ENCODE results near the gene GPANK1. TPM values are rescaled to one million over a fixed set of nuclear protein-coding genes. Genes with fewer than 3 reads are reported as not detected.

Gene GPANK1
- 10.8 to 12.2 TPM (median 11.7 TPM) in 5 replicates for total RNA-seq (2022; extraction: Qiagen RNA extraction)

GRCh38 chr6:31664790-31665500 lies at the start of gene GPANK1:
Gene GPANK1 (minus strand): TSS chr6:31664997. CDS start chr6:31664478, 519 bp downstream.

GRCh38 chr6:31706599-31706998 lies 41.8 kb upstream of the GPANK1 start, which contains the start of gene LY6G6F:
Gene LY6G6F (plus strand): TSS chr6:31706866. CDS start chr6:31706907, 41 bp downstream.

DNA sequence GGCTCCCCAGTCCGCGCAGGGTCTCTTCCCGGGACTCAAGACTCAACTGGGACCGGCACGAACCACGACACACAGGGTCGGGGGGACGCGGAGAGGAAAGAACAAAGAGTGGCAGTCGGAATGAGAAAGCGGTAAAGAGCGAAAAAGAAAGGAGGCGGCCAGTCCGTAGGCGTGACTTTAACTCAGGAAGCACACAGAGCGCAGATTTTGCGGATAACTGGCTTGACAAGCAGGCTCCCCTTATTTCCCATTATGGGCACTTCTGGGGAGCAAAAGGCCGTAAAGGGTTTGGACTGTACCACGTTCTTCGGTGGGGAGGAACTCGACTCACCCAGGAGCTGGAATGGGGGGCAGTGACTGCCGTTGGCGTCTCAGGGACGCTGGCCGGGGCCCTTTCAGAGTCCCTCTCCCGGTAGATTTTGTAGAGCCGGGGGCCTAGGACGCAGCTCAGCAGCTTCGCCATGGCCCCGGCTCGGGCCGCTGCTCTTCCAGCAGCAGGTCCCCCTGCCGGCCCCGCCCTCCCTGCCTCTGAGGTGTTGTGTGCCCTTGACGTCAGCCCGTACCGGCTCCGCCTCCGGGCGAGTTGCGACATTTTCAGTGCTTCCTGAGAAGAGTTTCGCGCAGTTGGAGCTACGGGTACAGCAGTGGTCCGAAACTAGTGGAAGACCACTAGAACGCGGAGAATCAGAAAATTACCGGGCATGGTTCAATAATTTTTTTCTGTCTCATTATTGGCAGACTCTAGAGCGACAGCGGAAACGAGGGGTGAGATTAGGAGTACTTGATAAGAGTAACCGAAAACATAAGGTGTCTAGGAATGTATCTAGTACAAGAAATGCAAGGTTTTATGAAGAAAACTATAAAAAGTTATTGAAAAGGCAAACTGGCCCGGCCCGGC lies 38.3 kb upstream of the GPANK1 start, which contains the start of gene ABHD16A:
Gene ABHD16A, minus strand, starts transcription at position 506 of the 898 bp plus-strand sequence. Its CDS starts 43 bp downstream, at position 463.

GRCh38 chr6:31680226-31681134 lies 15.7 kb upstream of the GPANK1 start, which contains the start of gene LY6G5C:
Gene LY6G5C (minus strand): TSS chr6:31681067. CDS start chr6:31680373, 694 bp downstream.

GRCh38 chr6:31669676-31670075 lies 4.9 kb upstream of the GPANK1 start, which contains the start of gene LY6G5B:
Gene LY6G5B (plus strand): TSS chr6:31669976. CDS start chr6:31670951, 975 bp downstream.

GRCh38 chr6:31665501-31666336 lies 922 bp upstream of the GPANK1 start, which contains the start of gene CSNK2B:
Gene CSNK2B (plus strand): TSS chr6:31666080. CDS start chr6:31666832, 752 bp downstream.

GRCh38 chr6:31660381-31661261 lies 4.2 kb downstream of the GPANK1 start, which contains the start of gene C6orf47:
Gene C6orf47 (minus strand): TSS chr6:31660778. CDS start chr6:31659947, 831 bp downstream.

DNA sequence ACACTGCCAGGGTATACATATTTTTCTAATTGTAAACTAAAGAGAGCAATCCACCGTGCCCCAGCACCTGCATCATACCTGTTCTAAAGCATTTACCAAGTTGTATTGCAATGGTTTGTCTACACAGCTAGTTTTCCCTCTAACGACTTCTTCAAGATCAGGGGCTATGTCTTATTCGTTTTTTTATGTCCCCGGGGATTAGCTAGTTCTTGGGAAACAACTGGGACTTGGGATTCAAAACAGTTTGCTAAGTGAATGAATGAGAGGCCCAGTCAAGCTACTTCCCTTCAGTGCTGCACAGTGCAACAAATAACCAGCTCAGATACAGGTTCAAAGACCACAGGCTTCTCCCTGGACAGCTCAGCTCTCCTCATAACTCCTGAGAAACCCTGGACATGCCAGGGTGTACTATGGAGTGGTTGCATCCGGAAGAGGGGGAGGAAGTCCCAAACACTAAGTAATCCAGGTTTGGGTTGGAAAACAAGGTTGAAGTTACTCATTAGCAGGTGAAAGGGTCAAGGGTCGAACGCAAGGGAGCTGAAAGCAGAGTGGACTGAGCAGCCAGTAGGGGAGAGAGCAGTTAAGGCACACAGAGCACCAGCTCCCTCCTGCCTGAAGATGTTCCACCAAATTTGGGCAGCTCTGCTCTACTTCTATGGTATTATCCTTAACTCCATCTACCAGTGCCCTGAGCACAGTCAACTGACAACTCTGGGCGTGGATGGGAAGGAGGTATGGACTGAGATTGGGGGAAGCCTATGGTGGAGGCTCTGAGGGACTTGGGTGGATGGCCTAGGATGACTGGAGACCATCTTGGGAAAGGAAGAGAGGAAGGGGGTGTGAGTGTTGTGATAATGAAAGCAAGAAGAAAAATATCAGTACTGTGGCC lies 9.2 kb downstream of the GPANK1 start, which contains the start of gene APOM:
Gene APOM, plus strand, starts transcription at position 546 of the 889 bp plus-strand sequence. Its CDS starts 73 bp downstream, at position 619.

GRCh38 chr6:31620586-31621319 lies 44.0 kb downstream of the GPANK1 start, which contains the start of gene PRRC2A:
Gene PRRC2A (plus strand): TSS chr6:31620715. CDS start chr6:31622790, 2,075 bp downstream.

DNA sequence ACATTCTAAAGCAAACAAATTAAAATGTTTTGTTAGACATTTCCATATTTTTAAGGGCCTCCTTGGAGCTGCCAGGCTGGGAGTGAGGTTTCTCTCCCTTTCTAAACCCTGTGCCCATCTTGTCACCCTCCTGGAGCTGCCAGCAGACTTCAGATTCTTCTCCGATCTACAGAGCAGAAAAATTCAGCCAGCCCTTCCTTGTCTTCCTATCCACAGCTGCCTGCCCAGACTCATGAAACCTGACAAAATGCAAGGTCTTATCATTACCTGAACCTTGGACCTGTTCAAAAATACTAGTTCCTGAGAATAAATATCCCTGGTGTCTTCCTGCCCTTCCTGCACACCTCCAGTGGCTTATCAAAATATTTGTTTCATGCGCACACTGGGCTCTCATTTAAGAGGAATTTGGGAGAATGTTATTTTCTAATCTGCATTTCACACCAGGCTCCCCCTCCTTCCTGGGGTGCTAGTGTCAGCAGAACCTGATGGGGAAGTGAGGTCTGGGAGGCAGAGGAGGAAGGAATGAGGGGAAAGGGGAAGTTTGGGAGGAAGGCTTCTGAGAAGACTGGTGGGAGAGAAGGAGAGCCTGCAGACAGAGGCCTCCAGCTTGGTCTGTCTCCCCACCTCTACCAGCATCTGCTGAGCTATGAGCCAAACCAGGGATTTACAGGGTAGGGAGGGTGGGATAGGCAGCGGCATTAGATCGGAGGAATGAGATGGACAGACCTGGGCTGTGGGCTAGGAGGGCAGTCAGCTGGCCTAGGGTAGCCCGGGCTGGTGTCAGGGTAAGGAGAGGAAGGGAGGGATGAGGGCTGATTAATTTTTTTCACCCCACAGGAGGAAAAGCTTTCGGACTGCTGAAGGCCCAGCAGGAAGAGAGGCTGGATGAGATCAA lies 49.9 kb downstream of the GPANK1 start, which contains the start of gene AIF1:
Gene AIF1, plus strand, starts transcription at position 551 of the 895 bp plus-strand sequence. Its CDS starts 96 bp downstream, at position 647.

Other genes starting within 250 kb of the GPANK1 start
- gene MICB, start 166.9 kb downstream of the GPANK1 start, total RNA-seq (2022; extraction: Qiagen RNA extraction): 7.0 to 9.3 TPM (median 7.4 TPM) in 5 replicates
- not detected in 5 replicates for gene MCCD1, start 136.0 kb downstream of the GPANK1 start, total RNA-seq (2022; extraction: Qiagen RNA extraction)
- gene DDX39B, start 123.0 kb downstream of the GPANK1 start, total RNA-seq (2022; extraction: Qiagen RNA extraction): 321 to 413 TPM (median 373 TPM) in 5 replicates
- 0.54 to 1.1 TPM (median 0.67 TPM) in 5 replicates for gene ATP6V1G2, start 118.4 kb downstream of the GPANK1 start, total RNA-seq (2022; extraction: Qiagen RNA extraction)
- 9.2 to 12.4 TPM (median 11.8 TPM) in 5 replicates for gene NFKBIL1, start 117.4 kb downstream of the GPANK1 start, total RNA-seq (2022; extraction: Qiagen RNA extraction)
- 0.11 to 0.23 TPM in 2 of 5 replicates, not detected in the others for gene LTA, start 92.7 kb downstream of the GPANK1 start, total RNA-seq (2022; extraction: Qiagen RNA extraction)
- gene TNF, start 89.4 kb downstream of the GPANK1 start, total RNA-seq (2022; extraction: Qiagen RNA extraction): 0.06 to 0.36 TPM (median 0.09 TPM) in 4 of 5 replicates, not detected in the other
- gene LTB, start 82.6 kb downstream of the GPANK1 start, total RNA-seq (2022; extraction: Qiagen RNA extraction): 0.22 to 0.38 TPM (median 0.33 TPM) in 5 replicates
- 0.46 to 0.73 TPM in 2 of 5 replicates, not detected in the others for gene LST1, start 78.7 kb downstream of the GPANK1 start, total RNA-seq (2022; extraction: Qiagen RNA extraction)
- gene NCR3, start 72.0 kb downstream of the GPANK1 start, total RNA-seq (2022; extraction: Qiagen RNA extraction): not detected in 5 replicates
- gene AIF1, start 49.8 kb downstream of the GPANK1 start, total RNA-seq (2022; extraction: Qiagen RNA extraction): not detected in 5 replicates
- gene PRRC2A, start 44.3 kb downstream of the GPANK1 start, total RNA-seq (2022; extraction: Qiagen RNA extraction): 69.6 to 93.6 TPM (median 87.5 TPM) in 5 replicates
- 114 to 156 TPM (median 146 TPM) in 5 replicates for gene BAG6, start 12.3 kb downstream of the GPANK1 start, total RNA-seq (2022; extraction: Qiagen RNA extraction)
- gene APOM, start 9.1 kb downstream of the GPANK1 start, total RNA-seq (2022; extraction: Qiagen RNA extraction): 2.9 to 4.1 TPM (median 3.0 TPM) in 5 replicates
- 10.3 to 13.2 TPM (median 12.6 TPM) in 5 replicates for gene C6orf47, start 4.2 kb downstream of the GPANK1 start, total RNA-seq (2022; extraction: Qiagen RNA extraction)
- 165 to 184 TPM (median 170 TPM) in 5 replicates for gene CSNK2B, start 1.1 kb upstream of the GPANK1 start, total RNA-seq (2022; extraction: Qiagen RNA extraction)
- 3.8 to 5.0 TPM (median 4.3 TPM) in 5 replicates for gene LY6G5B, start 5.0 kb upstream of the GPANK1 start, total RNA-seq (2022; extraction: Qiagen RNA extraction)
- gene LY6G5C, start 16.1 kb upstream of the GPANK1 start, total RNA-seq (2022; extraction: Qiagen RNA extraction): 1.1 to 2.0 TPM (median 1.6 TPM) in 5 replicates
- 16.5 to 20.4 TPM (median 19.3 TPM) in 5 replicates for gene ABHD16A, start 38.3 kb upstream of the GPANK1 start, total RNA-seq (2022; extraction: Qiagen RNA extraction)
- gene LY6G6F, start 41.9 kb upstream of the GPANK1 start, total RNA-seq (2022; extraction: Qiagen RNA extraction): not detected in 5 replicates
- not detected in 5 replicates for gene LY6G6D, start 50.4 kb upstream of the GPANK1 start, total RNA-seq (2022; extraction: Qiagen RNA extraction)
- gene LY6G6C, start 56.7 kb upstream of the GPANK1 start, total RNA-seq (2022; extraction: Qiagen RNA extraction): 0.09 to 0.12 TPM (median 0.10 TPM) in 3 of 5 replicates, not detected in the others
- gene MPIG6B, start 58.4 kb upstream of the GPANK1 start, total RNA-seq (2022; extraction: Qiagen RNA extraction): not detected in 5 replicates
- 28.8 to 35.0 TPM (median 32.1 TPM) in 5 replicates for gene DDAH2, start 64.3 kb upstream of the GPANK1 start, total RNA-seq (2022; extraction: Qiagen RNA extraction)
- 497 to 519 TPM (median 513 TPM) in 5 replicates for gene CLIC1, start 71.5 kb upstream of the GPANK1 start, total RNA-seq (2022; extraction: Qiagen RNA extraction)
- 11.5 to 15.5 TPM (median 14.0 TPM) in 5 replicates for gene MSH5, start 75.0 kb upstream of the GPANK1 start, total RNA-seq (2022; extraction: Qiagen RNA extraction)
- 2.7 to 4.9 TPM (median 4.1 TPM) in 5 replicates for gene SAPCD1, start 97.7 kb upstream of the GPANK1 start, total RNA-seq (2022; extraction: Qiagen RNA extraction)
- gene VWA7, start 112.3 kb upstream of the GPANK1 start, total RNA-seq (2022; extraction: Qiagen RNA extraction): 1.5 to 2.0 TPM (median 1.8 TPM) in 5 replicates
- 47.0 to 60.8 TPM (median 59.2 TPM) in 5 replicates for gene VARS1, start 130.8 kb upstream of the GPANK1 start, total RNA-seq (2022; extraction: Qiagen RNA extraction)
- 48.5 to 67.7 TPM (median 60.4 TPM) in 5 replicates for gene LSM2, start 142.0 kb upstream of the GPANK1 start, total RNA-seq (2022; extraction: Qiagen RNA extraction)
- 1.5 to 2.2 TPM (median 1.8 TPM) in 5 replicates for gene HSPA1L, start 150.3 kb upstream of the GPANK1 start, total RNA-seq (2022; extraction: Qiagen RNA extraction)
- gene HSPA1A, start 150.5 kb upstream of the GPANK1 start, total RNA-seq (2022; extraction: Qiagen RNA extraction): 250 to 374 TPM (median 304 TPM) in 5 replicates
- 191 to 290 TPM (median 231 TPM) in 5 replicates for gene HSPA1B, start 162.7 kb upstream of the GPANK1 start, total RNA-seq (2022; extraction: Qiagen RNA extraction)
- 23.0 to 37.8 TPM (median 29.3 TPM) in 5 replicates for gene NEU1, start 197.8 kb upstream of the GPANK1 start, total RNA-seq (2022; extraction: Qiagen RNA extraction)
- gene SLC44A4, start 214.0 kb upstream of the GPANK1 start, total RNA-seq (2022; extraction: Qiagen RNA extraction): 0.06 to 0.16 TPM in 2 of 5 replicates, not detected in the others
- gene EHMT2, start 232.7 kb upstream of the GPANK1 start, total RNA-seq (2022; extraction: Qiagen RNA extraction): 25.9 to 35.4 TPM (median 32.0 TPM) in 5 replicates
- 3.4 to 5.3 TPM (median 4.6 TPM) in 5 replicates for gene ZBTB12, start 237.1 kb upstream of the GPANK1 start, total RNA-seq (2022; extraction: Qiagen RNA extraction)